PC-9 (cell line): Measurements from ENCODE around the gene TCHP. TPM values are rescaled to one million over a fixed set of nuclear protein-coding genes. Genes with fewer than 3 reads are reported as not detected.

Source experiments
- BruUV-seq: library from RNA; stranded (reverse); fragments of 400-500 nt; replicated peaks from 2 replicates; lab custom pipeline; 2021; lab: Mats Ljungman, UMichigan
- CTCF ChIA-PET: fragments of 300-600 bp; sonication (Branson Sonifier 250); formaldehyde crosslinking; loops from one replicate; lab custom pipeline; 2022; ENCODE audit warnings: antibody characterized with exemption; lab: Charles Lee
- POLR2A ChIA-PET: fragments of 300-600 bp; sonication (Branson Sonifier 250); formaldehyde crosslinking; loops from one replicate; lab custom pipeline; 2022; ENCODE audit warnings: antibody characterized with exemption; ENCODE audit not compliant: unreplicated experiment; lab: Charles Lee
- DNase-seq, 2 experiments: peaks; one replicate each; pipeline versions ENCODE4 v3.0.0 to v3.0.0-alpha.2; 2015 to 2022; ENCODE audit warnings: mixed read lengths in 1 of 2
- H2AFZ ChIP-seq: fragments of 200-600 bp; sonication (generic); 2 replicates; pipeline ENCODE4 v1.8.1; 2017; ENCODE audit warnings: antibody characterized with exemption
- H3F3A ChIP-seq: fragments of 200-600 bp; sonication (generic); 2 replicates; pipeline ENCODE4 v1.8.1; 2017; ENCODE audit warnings: antibody characterized with exemption, mild to moderate bottlenecking, low read depth; ENCODE audit not compliant: insufficient read depth
- H3K27ac ChIP-seq: fragments of 200-600 bp; sonication (generic); 2 replicates; pipeline ENCODE4 v1.6.1; 2016; ENCODE audit warnings: mixed run types
- H3K27me3 ChIP-seq: fragments of 200-600 bp; sonication (generic); 2 replicates; pipeline ENCODE4 v1.6.1; 2016; ENCODE audit warnings: low read depth, mixed run types; ENCODE audit not compliant: insufficient read depth
- H3K36me3 ChIP-seq: fragments of 200-600 bp; sonication (generic); 2 replicates; pipeline ENCODE4 v1.6.1; 2016; ENCODE audit warnings: low read depth, mixed run types
- H3K4me1 ChIP-seq: fragments of 200-600 bp; sonication (generic); replicated peaks from 2 replicates; pipeline ENCODE4 v1.6.1; 2016; ENCODE audit warnings: mixed run types; ENCODE audit not compliant: insufficient read depth
- H3K4me2 ChIP-seq: fragments of 200-600 bp; sonication (generic); 2 replicates; pipeline ENCODE4 v1.6.1; 2017; ENCODE audit warnings: mixed run types
- H3K4me3 ChIP-seq: fragments of 200-600 bp; sonication (generic); 2 replicates; pipeline ENCODE4 v1.6.1; 2016; ENCODE audit warnings: mixed run types
- H3K79me2 ChIP-seq: fragments of 200-600 bp; sonication (generic); 2 replicates; pipeline ENCODE4 v1.6.1; 2017; ENCODE audit warnings: low read depth, mixed run types
- H3K9me2 ChIP-seq: fragments of 200-600 bp; sonication (generic); 2 replicates; pipeline ENCODE4 v1.8.1; 2017; ENCODE audit warnings: mild to moderate bottlenecking; ENCODE audit not compliant: insufficient read depth
- H3K9me3 ChIP-seq: fragments of 200-600 bp; sonication (generic); 2 replicates; pipeline ENCODE4 v1.8.1; 2016; ENCODE audit warnings: low read depth; ENCODE audit not compliant: insufficient read depth
- H4K20me1 ChIP-seq: fragments of 200-600 bp; sonication (generic); 2 replicates; pipeline ENCODE4 v1.8.1; 2017; ENCODE audit not compliant: insufficient read depth
- CTCF ChIP-seq: fragments of 200-600 bp; sonication (generic); conservative IDR thresholded peaks from 2 replicates; pipeline ENCODE4 v1.6.1; 2017; ENCODE audit warnings: mixed run types, antibody characterized with exemption, mild to moderate bottlenecking, moderate library complexity
- EZH2 ChIP-seq: fragments of 200-600 bp; sonication (generic); IDR thresholded peaks from 2 replicates; pipeline ENCODE4 v1.8.0; 2017; ENCODE audit warnings: antibody characterized with exemption, low read depth
- intact Hi-C: fragments of 100-400 bp; cut with micrococcal nuclease; formaldehyde crosslinking; loops from one replicate; pipeline ENCODE4 v1.10.0; 2022; ENCODE audit not compliant: unreplicated experiment
- total RNA-seq: library from RNA; stranded (reverse); gene quantifications from 2 replicates; pipeline ENCODE4 v1.2.3, GENCODE V29; 2021

TCHP gene
- total RNA-seq, 1 experiment from 2014 or later = 17.6 TPM

GRCh38 chr12:109900752-109901580, 892 bp downstream of the TCHP start:
- intact Hi-C loops = loop anchor here (1.0 kb wide), 1 partner anchor 48 kb away; no protein-coding TSS in a partner anchor

GRCh38 chr12:109902891-109903418, 2.9 kb downstream of the TCHP start:
- CTCF ChIA-PET = interaction anchor here (0.6 kb wide), 1 partner anchor 26 kb away, joined by 3 read pairs; no protein-coding TSS in a partner anchor
- Histone ChIP-seq H3K9me2 (no peaks in the 10 kb centered on the region), H3K4me1 (peaks cover 16% of the 10 kb centered on the region), H3F3A (no peaks in the 10 kb centered on the region), H2AFZ (no peak overlapping the region), H3K27me3 (no peaks in the 10 kb centered on the region), H3K4me2 (no peak overlapping the region), H3K27ac (no peak overlapping the region), H3K9me3 (no peaks in the 10 kb centered on the region), H4K20me1 (no peaks in the 10 kb centered on the region), H3K4me3 (no peak overlapping the region), H3K79me2 (peaks cover 21% of the 10 kb centered on the region), H3K36me3 (no peaks in the 10 kb centered on the region)
- intact Hi-C loops = no loop called here
- TF ChIP-seq EZH2 (no peak), CTCF (no peak)
- no TSS peak for BruUV-seq
- DNase-seq = no peak
- POLR2A ChIA-PET = interaction anchor here (0.5 kb wide), 1 partner anchor 17 kb away, joined by 14 read pairs; no protein-coding TSS in a partner anchor

More at GRCh38 chr12:109900752-109901580, 892 bp downstream of the TCHP start:
- Histone ChIP-seq H3K36me3 (no peaks in the 10 kb centered on the region), H3K4me3 (peak overlapping the region; percentile 73), H3K4me2 (peak overlapping the region; percentile 97), H2AFZ (peak overlapping the region; percentile 95), H3K79me2 (peaks cover 21% of the 10 kb centered on the region), H3K4me1 (peaks cover 16% of the 10 kb centered on the region), H3K27ac (0 out of 2 replicates have a peak overlapping the region, but pooled peaks have one; percentile 5), H4K20me1 (no peaks in the 10 kb centered on the region), H3K27me3 (no peaks in the 10 kb centered on the region), H3K9me2 (no peaks in the 10 kb centered on the region), H3K9me3 (no peaks in the 10 kb centered on the region), H3F3A (no peaks in the 10 kb centered on the region)
- TF ChIP-seq CTCF = no peak
- no peak for TF ChIP-seq EZH2
- DNase-seq = no peak
- ChIA-PET POLR2A (no interaction called here), CTCF (interaction anchor here (0.6 to 1.5 kb wide), 2 partner anchors 47 to 746 kb away, joined by 4 read pairs; no protein-coding TSS in a partner anchor)
- BruUV-seq = no TSS peak

DNA sequence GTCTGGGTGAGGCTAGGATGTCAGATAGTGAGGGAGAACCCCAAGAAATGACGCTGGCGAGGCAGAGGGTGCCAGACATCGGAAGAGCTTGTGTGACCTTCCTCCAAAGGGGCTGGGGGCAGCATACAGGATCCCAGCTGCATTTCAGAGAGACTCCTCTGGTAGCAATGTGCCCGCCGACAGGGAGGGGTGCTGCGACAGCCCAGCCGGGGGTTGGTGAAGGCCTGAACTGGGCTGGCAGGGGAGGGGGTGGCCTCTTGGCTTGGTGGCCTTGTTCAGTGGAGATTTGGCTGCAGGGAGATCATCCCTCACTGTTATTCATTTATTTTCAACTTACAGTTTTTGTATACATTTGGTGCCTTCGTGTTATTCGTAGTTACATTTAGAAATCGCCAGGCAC, 5.2 kb downstream of the TCHP start:
- H3K27me3 ChIP-seq = no peaks in the 10 kb centered on the region
- CTCF ChIA-PET = no interaction called here
- peaks cover 20% of the 10 kb centered on the region for H3K79me2 ChIP-seq

More for the DNA sequence above, 5.2 kb downstream of the TCHP start:
- no peak for DNase-seq
- no TSS peak for BruUV-seq
- H3K27ac ChIP-seq = no peak overlapping the region
- POLR2A ChIA-PET = interaction anchor here (0.6 kb wide), 1 partner anchor 1357 kb away, joined by 7 read pairs; no protein-coding TSS in a partner anchor
- no peak overlapping the region for H2AFZ ChIP-seq
- no peaks in the 10 kb centered on the region for H3K9me2 ChIP-seq
- no peaks in the 10 kb centered on the region for H3F3A ChIP-seq
- intact Hi-C loops = no loop called here
- TF ChIP-seq EZH2 (no peak), CTCF (no peak)
- no peaks in the 10 kb centered on the region for H3K9me3 ChIP-seq
- H4K20me1 ChIP-seq = no peaks in the 10 kb centered on the region
- peaks cover 8% of the 10 kb centered on the region for H3K4me1 ChIP-seq
- H3K4me3 ChIP-seq = no peak overlapping the region
- no peaks in the 10 kb centered on the region for H3K36me3 ChIP-seq
- H3K4me2 ChIP-seq = no peak overlapping the region
